ENCODE results near the gene EGFLAM.

Gene EGFLAM

DNA sequence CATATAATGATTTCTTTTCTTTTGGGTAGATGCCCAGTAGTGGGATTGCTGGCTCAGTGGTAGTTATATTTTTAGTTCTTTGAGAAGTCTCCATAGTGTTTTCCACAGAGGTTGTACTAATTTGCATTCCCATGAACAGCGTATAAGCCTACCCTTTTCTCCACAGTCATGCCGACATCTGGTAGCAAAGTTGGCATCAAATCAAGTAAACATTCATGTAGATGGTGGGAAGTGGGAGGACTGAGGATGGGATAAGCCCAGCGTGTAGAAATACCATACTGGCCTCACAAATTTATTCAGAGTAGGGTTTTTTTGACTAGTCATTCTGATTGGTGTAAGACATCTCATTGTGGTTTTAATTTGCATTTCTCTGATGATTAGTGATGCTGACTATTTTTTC, 115.4 kb downstream of the EGFLAM start:
- WGBS, 2 donors (ENCODE audit: extremely low coverage in 2 of 2, insufficient read length in 2 of 2, insufficient replicate concordance in 1 of 2) = no CpG with 5 or more reads among the region's 3 CpGs
- no peak overlapping the region for H3K4ac ChIP-seq (ENCODE audit: low read length)
- H2BK120ac ChIP-seq (ENCODE audit: low read depth, low read length) = no peak overlapping the region
- H3K27ac ChIP-seq (replicated peaks; ENCODE audit: low read length) = no peak overlapping the region
- H2AFZ ChIP-seq (ENCODE audit: low read length) = no peak overlapping the region
- no peak overlapping the region for H3K4me3 ChIP-seq (ENCODE audit: low read length in 2 of 2)
- no peak overlapping the region for H2BK5ac ChIP-seq (ENCODE audit: low read length)
- H3K27me3 ChIP-seq (ENCODE audit: control insufficient read depth in 3 of 3, insufficient read depth in 3 of 3, low read depth in 1 of 3, low read length in 3 of 3) = peaks cover 0 to 7% (median 0%) of the 10 kb centered on the region in 3 experiments
- no peak overlapping the region for H2BK12ac ChIP-seq (ENCODE audit: low read length)
- no peak overlapping the region for H3K9ac ChIP-seq (ENCODE audit: low read depth, low read length, poor library complexity)
- H3K14ac ChIP-seq (ENCODE audit: low read length) = no peak overlapping the region
- H3K23ac ChIP-seq (ENCODE audit: low read depth, low read length, poor library complexity) = no peak overlapping the region
- DNase-seq (ENCODE audit: low spot score) = no peak
- no peak overlapping the region for H3K18ac ChIP-seq (ENCODE audit: low read length)
- H3K4me2 ChIP-seq (ENCODE audit: insufficient read depth, low read length, poor library complexity, severe bottlenecking) = no peak overlapping the region
- no peaks in the 10 kb centered on the region for H3K9me3 ChIP-seq (replicated peaks in 1 of 2; ENCODE audit: control insufficient read depth in 2 of 2, insufficient read depth in 1 of 2, low read depth in 1 of 2, low read length in 2 of 2)
- H3K36me3 ChIP-seq (replicated peaks in 1 of 2; ENCODE audit: control insufficient read depth in 2 of 2, insufficient read depth in 2 of 2, low read length in 2 of 2) = no peaks in the 10 kb centered on the region
- H3K79me1 ChIP-seq (ENCODE audit: low read depth, low read length) = no peaks in the 10 kb centered on the region
- H4K8ac ChIP-seq (ENCODE audit: low read depth, low read length) = no peak overlapping the region
- peaks cover 0 to 4% of the 10 kb centered on the region in 2 donors for H3K4me1 ChIP-seq (ENCODE audit: control insufficient read depth in 2 of 2, insufficient read depth in 1 of 2, low read depth in 1 of 2, low read length in 2 of 2)
- H4K91ac ChIP-seq (ENCODE audit: low read depth, low read length, poor library complexity) = no peak overlapping the region
- H2BK15ac ChIP-seq (ENCODE audit: low read length) = no peak overlapping the region
- H2AK5ac ChIP-seq (ENCODE audit: low read depth, low read length) = no peak overlapping the region

DNA sequence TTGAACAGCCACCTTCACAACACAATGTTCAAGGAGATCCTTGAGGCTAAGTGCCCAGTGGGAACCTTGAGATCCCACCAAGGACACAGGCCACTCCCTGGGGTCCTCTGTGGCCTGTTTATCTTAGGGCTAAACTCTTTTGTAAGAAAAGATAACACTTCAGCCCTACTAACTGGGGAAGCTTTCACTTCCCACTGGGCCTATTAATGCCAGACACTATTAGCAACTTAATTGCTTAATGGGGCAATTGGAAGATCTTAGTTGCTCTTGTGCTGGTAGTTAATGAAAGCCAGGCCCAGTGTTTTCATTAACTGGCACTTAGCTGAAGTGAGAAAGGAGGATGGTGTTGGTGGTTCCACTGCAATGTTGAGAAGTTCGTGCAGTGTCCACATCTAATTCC, 117.1 kb downstream of the EGFLAM start:
- H2BK120ac ChIP-seq (ENCODE audit: low read depth, low read length) = no peak overlapping the region
- no peak overlapping the region for H2AK5ac ChIP-seq (ENCODE audit: low read depth, low read length)
- H2BK12ac ChIP-seq (ENCODE audit: low read length) = no peak overlapping the region
- no peak overlapping the region for H3K14ac ChIP-seq (ENCODE audit: low read length)
- no peak overlapping the region for H2AFZ ChIP-seq (ENCODE audit: low read length)
- no peak overlapping the region for H3K18ac ChIP-seq (ENCODE audit: low read length)
- H3K9me3 ChIP-seq (replicated peaks in 1 of 2; ENCODE audit: control insufficient read depth in 2 of 2, insufficient read depth in 1 of 2, low read depth in 1 of 2, low read length in 2 of 2) = no peaks in the 10 kb centered on the region
- no peak overlapping the region for H4K91ac ChIP-seq (ENCODE audit: low read depth, low read length, poor library complexity)
- H2BK5ac ChIP-seq (ENCODE audit: low read length) = no peak overlapping the region
- H2BK15ac ChIP-seq (ENCODE audit: low read length) = no peak overlapping the region
- no peak overlapping the region for H3K4ac ChIP-seq (ENCODE audit: low read length)
- no peaks in the 10 kb centered on the region for H3K36me3 ChIP-seq (replicated peaks in 1 of 2; ENCODE audit: control insufficient read depth in 2 of 2, insufficient read depth in 2 of 2, low read length in 2 of 2)
- H3K27ac ChIP-seq (replicated peaks; ENCODE audit: low read length) = no peak overlapping the region
- no peak for DNase-seq (ENCODE audit: low spot score)
- no peak overlapping the region for H3K23ac ChIP-seq (ENCODE audit: low read depth, low read length, poor library complexity)
- no peak overlapping the region for H3K9ac ChIP-seq (ENCODE audit: low read depth, low read length, poor library complexity)
- no peak overlapping the region for H4K8ac ChIP-seq (ENCODE audit: low read depth, low read length)
- H3K27me3 ChIP-seq (ENCODE audit: control insufficient read depth in 3 of 3, insufficient read depth in 3 of 3, low read depth in 1 of 3, low read length in 3 of 3) = peaks cover 0 to 7% (median 0%) of the 10 kb centered on the region in 3 experiments
- no peak overlapping the region for H3K4me3 ChIP-seq (ENCODE audit: low read length in 2 of 2)
- no peak overlapping the region for H3K4me2 ChIP-seq (ENCODE audit: insufficient read depth, low read length, poor library complexity, severe bottlenecking)
- H3K79me1 ChIP-seq (ENCODE audit: low read depth, low read length) = no peaks in the 10 kb centered on the region
- WGBS, 2 donors (ENCODE audit: extremely low coverage in 2 of 2, insufficient read length in 2 of 2, insufficient replicate concordance in 1 of 2) = no CpG with 5 or more reads among the region's 1 CpG
- H3K4me1 ChIP-seq (ENCODE audit: control insufficient read depth in 2 of 2, insufficient read depth in 1 of 2, low read depth in 1 of 2, low read length in 2 of 2) = peaks cover 0 to 5% of the 10 kb centered on the region in 2 donors

DNA sequence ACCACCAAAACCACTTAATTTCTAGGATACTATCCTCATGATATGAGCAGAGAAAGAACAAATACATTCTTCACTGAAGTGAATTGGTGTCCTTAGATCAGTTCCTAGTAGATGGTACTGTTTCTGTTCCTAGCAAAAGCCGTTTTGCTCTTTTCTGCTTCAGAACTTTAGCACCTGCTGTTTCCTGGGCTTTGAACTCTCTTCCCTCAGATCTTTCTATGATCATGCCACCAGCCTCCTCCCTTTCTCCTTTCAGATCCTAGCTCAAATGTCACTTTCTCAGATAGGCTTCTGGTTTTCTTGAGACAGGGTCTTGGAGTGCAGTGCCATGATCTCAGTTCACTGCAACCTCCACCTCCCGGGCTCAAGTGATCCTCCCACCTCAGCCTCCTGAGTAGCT, 118.0 kb downstream of the EGFLAM start:
- no peak overlapping the region for H3K4ac ChIP-seq (ENCODE audit: low read length)
- no peak overlapping the region for H2BK15ac ChIP-seq (ENCODE audit: low read length)
- H2AFZ ChIP-seq (ENCODE audit: low read length) = no peak overlapping the region
- H3K79me1 ChIP-seq (ENCODE audit: low read depth, low read length) = no peaks in the 10 kb centered on the region
- H3K9ac ChIP-seq (ENCODE audit: low read depth, low read length, poor library complexity) = no peak overlapping the region
- H2BK12ac ChIP-seq (ENCODE audit: low read length) = no peak overlapping the region
- no peak overlapping the region for H2AK5ac ChIP-seq (ENCODE audit: low read depth, low read length)
- H3K9me3 ChIP-seq (replicated peaks in 1 of 2; ENCODE audit: control insufficient read depth in 2 of 2, insufficient read depth in 1 of 2, low read depth in 1 of 2, low read length in 2 of 2) = no peaks in the 10 kb centered on the region
- no peak overlapping the region for H3K4me3 ChIP-seq (ENCODE audit: low read length in 2 of 2)
- no peak overlapping the region for H3K4me2 ChIP-seq (ENCODE audit: insufficient read depth, low read length, poor library complexity, severe bottlenecking)
- no peak overlapping the region for H4K91ac ChIP-seq (ENCODE audit: low read depth, low read length, poor library complexity)
- H3K27ac ChIP-seq (replicated peaks; ENCODE audit: low read length) = no peak overlapping the region
- WGBS, 2 donors (ENCODE audit: extremely low coverage in 2 of 2, insufficient read length in 2 of 2, insufficient replicate concordance in 1 of 2) = no CpG with 5 or more reads among the region's 2 CpGs
- no peak for DNase-seq (ENCODE audit: low spot score)
- H3K36me3 ChIP-seq (replicated peaks in 1 of 2; ENCODE audit: control insufficient read depth in 2 of 2, insufficient read depth in 2 of 2, low read length in 2 of 2) = no peaks in the 10 kb centered on the region
- H3K14ac ChIP-seq (ENCODE audit: low read length) = no peak overlapping the region
- H2BK5ac ChIP-seq (ENCODE audit: low read length) = no peak overlapping the region
- no peak overlapping the region for H4K8ac ChIP-seq (ENCODE audit: low read depth, low read length)
- no peak overlapping the region for H2BK120ac ChIP-seq (ENCODE audit: low read depth, low read length)
- no peak overlapping the region for H3K23ac ChIP-seq (ENCODE audit: low read depth, low read length, poor library complexity)
- H3K27me3 ChIP-seq (ENCODE audit: control insufficient read depth in 3 of 3, insufficient read depth in 3 of 3, low read depth in 1 of 3, low read length in 3 of 3) = peaks cover 0 to 7% (median 0%) of the 10 kb centered on the region in 3 experiments
- H3K18ac ChIP-seq (ENCODE audit: low read length) = no peak overlapping the region
- H3K4me1 ChIP-seq (ENCODE audit: control insufficient read depth in 2 of 2, insufficient read depth in 1 of 2, low read depth in 1 of 2, low read length in 2 of 2) = peaks cover 0 to 9% of the 10 kb centered on the region in 2 donors

DNA sequence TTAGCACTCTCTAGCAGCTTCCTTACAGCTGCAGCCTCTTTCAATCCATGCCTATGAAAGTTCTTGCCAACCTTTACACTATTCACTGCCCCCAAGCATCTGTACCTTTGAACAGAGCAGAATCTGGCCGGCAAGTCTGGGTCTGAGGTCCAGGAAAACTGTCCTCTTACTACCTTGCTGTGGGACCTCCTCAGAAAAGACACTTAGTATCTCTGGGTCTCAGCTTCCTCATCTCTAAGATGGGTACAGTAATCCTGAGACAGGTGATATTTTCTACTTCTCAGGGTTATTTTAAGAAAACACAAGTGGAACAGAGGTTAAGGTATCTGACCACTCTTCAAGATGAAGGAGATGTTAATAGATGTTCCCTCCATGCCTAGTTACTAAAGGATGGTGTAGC, 120.2 kb downstream of the EGFLAM start:
- no peak overlapping the region for H4K8ac ChIP-seq (ENCODE audit: low read depth, low read length)
- H3K27ac ChIP-seq (replicated peaks; ENCODE audit: low read length) = no peak overlapping the region
- no peak overlapping the region for H2BK12ac ChIP-seq (ENCODE audit: low read length)
- H3K4me3 ChIP-seq (ENCODE audit: low read length in 2 of 2) = no peak overlapping the region
- H3K27me3 ChIP-seq (ENCODE audit: control insufficient read depth in 3 of 3, insufficient read depth in 3 of 3, low read depth in 1 of 3, low read length in 3 of 3) = peaks cover 0 to 7% (median 0%) of the 10 kb centered on the region in 3 experiments
- H3K18ac ChIP-seq (ENCODE audit: low read length) = no peak overlapping the region
- H3K4me1 ChIP-seq (ENCODE audit: control insufficient read depth in 2 of 2, insufficient read depth in 1 of 2, low read depth in 1 of 2, low read length in 2 of 2) = peaks cover 0 to 11% of the 10 kb centered on the region in 2 donors
- no peak overlapping the region for H2AK5ac ChIP-seq (ENCODE audit: low read depth, low read length)
- no peak overlapping the region for H2AFZ ChIP-seq (ENCODE audit: low read length)
- H3K36me3 ChIP-seq (replicated peaks in 1 of 2; ENCODE audit: control insufficient read depth in 2 of 2, insufficient read depth in 2 of 2, low read length in 2 of 2) = no peaks in the 10 kb centered on the region
- H3K9ac ChIP-seq (ENCODE audit: low read depth, low read length, poor library complexity) = no peak overlapping the region
- no peak overlapping the region for H3K4me2 ChIP-seq (ENCODE audit: insufficient read depth, low read length, poor library complexity, severe bottlenecking)
- H2BK120ac ChIP-seq (ENCODE audit: low read depth, low read length) = no peak overlapping the region
- H4K91ac ChIP-seq (ENCODE audit: low read depth, low read length, poor library complexity) = no peak overlapping the region
- H2BK5ac ChIP-seq (ENCODE audit: low read length) = no peak overlapping the region
- H3K14ac ChIP-seq (ENCODE audit: low read length) = no peak overlapping the region
- DNase-seq (ENCODE audit: low spot score) = no peak
- WGBS, 2 donors (ENCODE audit: extremely low coverage in 2 of 2, insufficient read length in 2 of 2, insufficient replicate concordance in 1 of 2) = no CpG with 5 or more reads among the region's 1 CpG
- H2BK15ac ChIP-seq (ENCODE audit: low read length) = no peak overlapping the region
- no peak overlapping the region for H3K23ac ChIP-seq (ENCODE audit: low read depth, low read length, poor library complexity)
- no peak overlapping the region for H3K4ac ChIP-seq (ENCODE audit: low read length)
- H3K9me3 ChIP-seq (replicated peaks in 1 of 2; ENCODE audit: control insufficient read depth in 2 of 2, insufficient read depth in 1 of 2, low read depth in 1 of 2, low read length in 2 of 2) = no peaks in the 10 kb centered on the region
- H3K79me1 ChIP-seq (ENCODE audit: low read depth, low read length) = no peaks in the 10 kb centered on the region

Data from neuronal stem cell (in vitro differentiated cells).